Neural crest cell (in vitro differentiated cells): ENCODE measurements around the gene ENTPD2. TPM values are rescaled to one million over a fixed set of nuclear protein-coding genes. Genes with fewer than 3 reads are reported as not detected.
A peak's percentile ranks its signal among the peaks of the same experiment; 100 is the strongest.

Experiments used
- DNase-seq: peaks from one replicate; pipeline ENCODE4 v3.0.0; 2021; ENCODE audit warnings: low read depth, mixed read lengths, low spot score
- H3K27ac Mint-ChIP-seq: one replicate; pipeline ENCODE4 v1.8.0; 2021; ENCODE audit warnings: mild to moderate bottlenecking, mixed read lengths; ENCODE audit not compliant: unreplicated experiment
- H3K27me3 Mint-ChIP-seq: 2 replicates; pipeline ENCODE4 v1.8.0; 2021; ENCODE audit warnings: low read depth, mild to moderate bottlenecking, mixed read lengths
- H3K36me3 Mint-ChIP-seq: 2 replicates; pipeline ENCODE4 v1.8.0; 2021; ENCODE audit warnings: low read depth, mild to moderate bottlenecking, mixed read lengths
- H3K4me1 Mint-ChIP-seq: 2 replicates; pipeline ENCODE4 v1.8.0; 2021; ENCODE audit warnings: mixed read lengths
- H3K4me3 Mint-ChIP-seq: one replicate; pipeline ENCODE4 v1.8.0; 2021; ENCODE audit warnings: mild to moderate bottlenecking, mixed read lengths
- H3K9me3 Mint-ChIP-seq: 2 replicates; pipeline ENCODE4 v1.8.0; 2021; ENCODE audit warnings: mixed read lengths
- CTCF ChIP-seq: fragments of 200-600 bp; sonication (generic); conservative IDR thresholded peaks from 2 replicates; pipeline ENCODE4 v1.5.0; 2021; ENCODE audit warnings: antibody characterized with exemption, mild to moderate bottlenecking
- total RNA-seq: library from RNA; stranded (reverse); gene quantifications from 2 replicates; pipeline ENCODE4 v1.2.1, GENCODE V29; 2021

ENTPD2 gene
- total RNA-seq, 1 donor from 2014 or later: not detected

DNA sequence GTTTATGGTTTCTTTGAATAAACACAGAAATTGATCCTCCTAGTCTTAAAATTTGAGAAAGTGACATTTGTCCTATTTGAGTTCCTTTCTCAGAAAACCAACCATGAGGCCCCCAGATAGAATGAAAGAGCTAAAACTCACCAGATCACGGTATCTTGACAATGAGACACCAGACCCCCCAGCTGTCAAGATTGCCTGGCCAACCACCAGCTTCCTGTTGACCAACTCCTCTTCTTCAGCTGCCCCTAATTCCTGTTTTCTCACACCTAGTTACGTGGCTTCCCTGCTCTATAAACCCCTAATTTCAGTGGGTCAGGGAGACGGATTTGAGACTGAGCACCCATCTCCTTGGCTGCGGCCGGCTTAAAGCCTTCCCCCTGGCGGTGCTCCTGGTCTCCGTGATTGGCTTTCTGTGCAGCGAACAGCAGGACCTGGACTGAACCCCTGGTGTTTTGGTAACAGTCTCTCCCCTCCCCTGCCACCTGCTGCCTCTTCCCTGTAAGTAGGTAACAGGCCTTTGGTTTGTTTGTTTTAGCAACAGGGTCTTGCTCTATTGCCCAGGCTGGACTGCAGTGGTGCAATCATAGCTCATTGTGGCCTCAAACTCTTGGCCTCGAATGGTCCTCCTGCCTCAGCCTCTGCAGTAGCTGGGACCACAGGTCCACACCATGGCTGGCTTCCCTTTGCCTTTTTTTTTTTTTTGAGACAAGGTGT, 4.8 kb upstream of the ENTPD2 start:
- TF ChIP-seq CTCF: no peak
- Mint-ChIP-seq H3K36me3 (no peaks in the 10 kb centered on the region), H3K27ac (no peak overlapping the region), H3K27me3 (peaks cover 51% of the 10 kb centered on the region), H3K4me3 (no peak overlapping the region), H3K9me3 (no peaks in the 10 kb centered on the region), H3K4me1 (no peaks in the 10 kb centered on the region)
- DNase-seq: no peak

- Mint-ChIP-seq H3K4me1 (no peaks in the 10 kb centered on the region), H3K27me3 (peaks cover 57% of the 10 kb centered on the region)
Measured at GRCh38 chr9:137057545-137057944, 3.7 kb upstream of the ENTPD2 start.

GRCh38 chr9:137056739-137057415, 3.0 kb upstream of the ENTPD2 start:
- Mint-ChIP-seq H3K27me3 (peaks cover 64% of the 10 kb centered on the region), H3K27ac (no peak overlapping the region), H3K4me1 (no peaks in the 10 kb centered on the region), H3K9me3 (no peaks in the 10 kb centered on the region), H3K36me3 (no peaks in the 10 kb centered on the region), H3K4me3 (no peak overlapping the region)
- TF ChIP-seq CTCF: no peak
- no peak for DNase-seq

More at GRCh38 chr9:137057545-137057944, 3.7 kb upstream of the ENTPD2 start:
- H3K36me3 Mint-ChIP-seq: no peaks in the 10 kb centered on the region
- no peak for TF ChIP-seq CTCF
- no peak overlapping the region for H3K27ac Mint-ChIP-seq
- no peak for DNase-seq
- no peaks in the 10 kb centered on the region for H3K9me3 Mint-ChIP-seq
- H3K4me3 Mint-ChIP-seq: no peak overlapping the region

DNA sequence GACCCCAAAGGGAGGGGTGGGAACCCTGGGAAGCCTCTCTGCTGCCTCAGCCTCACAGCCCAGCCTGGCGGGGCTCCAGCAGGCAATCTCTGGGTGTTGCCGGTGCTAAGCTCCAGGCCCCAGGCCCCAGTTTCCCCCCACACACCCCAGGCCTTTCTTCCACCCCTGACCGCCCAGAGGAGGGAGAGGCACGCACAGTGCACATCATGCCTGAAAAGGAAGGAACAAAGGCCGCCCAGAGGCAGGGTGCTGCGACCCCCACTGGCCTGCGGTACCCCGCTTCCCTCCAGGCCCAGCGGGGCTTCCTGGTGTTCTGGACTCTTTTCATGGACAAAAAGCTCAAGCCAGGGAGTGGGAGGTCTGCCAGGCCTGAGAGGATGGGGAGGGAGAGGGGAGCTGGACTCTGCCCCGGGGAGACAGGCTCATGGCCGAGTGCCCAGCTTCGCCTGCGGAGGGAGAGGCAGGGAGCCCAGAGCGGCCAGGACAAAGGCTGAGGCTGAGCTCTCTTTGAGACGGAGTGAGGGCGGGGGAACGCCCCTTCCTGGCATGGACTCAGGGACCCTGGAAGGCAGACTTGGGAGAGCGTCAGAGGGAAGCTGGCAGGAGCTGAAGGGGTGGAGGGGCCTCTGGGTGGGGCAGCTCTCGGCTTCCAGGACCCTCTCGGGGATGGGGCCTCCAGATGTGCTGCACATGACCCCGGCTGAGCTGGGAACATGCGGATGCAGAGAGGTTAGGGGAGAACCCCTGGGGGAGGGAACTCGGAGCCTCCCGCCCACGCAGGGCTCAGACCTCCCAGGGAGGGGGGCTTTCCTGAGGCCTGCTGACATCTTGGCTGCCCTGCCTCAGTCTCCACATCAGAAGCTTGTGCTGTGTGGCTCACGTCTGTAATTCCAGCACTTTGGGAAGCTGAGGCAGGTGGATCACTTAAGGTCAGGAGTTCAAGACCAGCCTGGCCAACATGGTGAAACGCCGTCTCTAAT, 1.8 kb upstream of the ENTPD2 start:
- no peaks in the 10 kb centered on the region for H3K4me1 Mint-ChIP-seq
- no peaks in the 10 kb centered on the region for H3K36me3 Mint-ChIP-seq
- H3K27me3 Mint-ChIP-seq: peaks cover 72% of the 10 kb centered on the region
- no peak for TF ChIP-seq CTCF
- H3K4me3 Mint-ChIP-seq: no peak overlapping the region
- peak overlapping the region; percentile 27 for H3K27ac Mint-ChIP-seq
- no peaks in the 10 kb centered on the region for H3K9me3 Mint-ChIP-seq
- no peak for DNase-seq

GRCh38 chr9:137054932-137055384, 1.1 kb upstream of the ENTPD2 start:
- H3K36me3 Mint-ChIP-seq: no peaks in the 10 kb centered on the region
- no peak for DNase-seq
- H3K9me3 Mint-ChIP-seq: no peaks in the 10 kb centered on the region
- no peak overlapping the region for H3K4me3 Mint-ChIP-seq
- no peak for TF ChIP-seq CTCF
- peaks cover 76% of the 10 kb centered on the region for H3K27me3 Mint-ChIP-seq
- H3K4me1 Mint-ChIP-seq: no peaks in the 10 kb centered on the region
- H3K27ac Mint-ChIP-seq: no peak overlapping the region
